HUES64 (cell line): Measurements from ENCODE around the gene USO1. TPM values are rescaled to one million over a fixed set of nuclear protein-coding genes. Genes with fewer than 3 reads are reported as not detected.
A peak's percentile ranks its signal among the peaks of the same experiment; 100 is the strongest.
"Not testable (repeated sequence)": the region's sequence is repeated elsewhere in the genome, so short reads cannot be mapped to it uniquely, and the experiment has no call there.

ENCODE experiments used
- H3K27ac ChIP-seq: 2 replicates; pipeline ENCODE4 v1.7.0; 2013; ENCODE audit warnings: low read depth, low read length, inconsistent platforms
- H3K27me3 ChIP-seq: 2 replicates; pipeline ENCODE4 v1.6.1; 2013; ENCODE audit warnings: mild to moderate bottlenecking, low read length; ENCODE audit not compliant: insufficient read depth
- H3K36me3 ChIP-seq: 2 replicates; pipeline ENCODE4 v1.6.1; 2013; ENCODE audit warnings: mild to moderate bottlenecking, low read length; ENCODE audit not compliant: insufficient read depth
- H3K4me1 ChIP-seq: 2 replicates; pipeline ENCODE4 v1.6.1; 2013; ENCODE audit warnings: mild to moderate bottlenecking, low read length, moderate library complexity; ENCODE audit not compliant: insufficient read depth
- H3K4me3 ChIP-seq: 2 replicates; pipeline ENCODE4 v1.5.1; 2013; ENCODE audit warnings: mild to moderate bottlenecking, low read length, moderate library complexity
- H3K9ac ChIP-seq: 2 replicates; pipeline ENCODE4 v1.6.1; 2013; ENCODE audit warnings: mild to moderate bottlenecking, low read depth, low read length
- H3K9me3 ChIP-seq: 2 replicates; pipeline ENCODE4 v1.6.1; 2013; ENCODE audit warnings: low read depth, low read length; ENCODE audit not compliant: insufficient read depth
- WGBS: fragments of 150-250, 120-280 bp; methylation state at CpG from one replicate; pipeline ENCODE4 v1.1.7; 2013; ENCODE audit warnings: missing lambda C conversion rate; 5-methylcytosine and 5-hydroxymethylcytosine counted together
- polyA plus RNA-seq, 2 experiments: library from polyadenylated mRNA; stranded (reverse); fragments of 50-300 nt; gene quantifications; one replicate each; pipeline ENCODE4 v1.2.3, GENCODE V29; 2013

USO1 gene, protein sequence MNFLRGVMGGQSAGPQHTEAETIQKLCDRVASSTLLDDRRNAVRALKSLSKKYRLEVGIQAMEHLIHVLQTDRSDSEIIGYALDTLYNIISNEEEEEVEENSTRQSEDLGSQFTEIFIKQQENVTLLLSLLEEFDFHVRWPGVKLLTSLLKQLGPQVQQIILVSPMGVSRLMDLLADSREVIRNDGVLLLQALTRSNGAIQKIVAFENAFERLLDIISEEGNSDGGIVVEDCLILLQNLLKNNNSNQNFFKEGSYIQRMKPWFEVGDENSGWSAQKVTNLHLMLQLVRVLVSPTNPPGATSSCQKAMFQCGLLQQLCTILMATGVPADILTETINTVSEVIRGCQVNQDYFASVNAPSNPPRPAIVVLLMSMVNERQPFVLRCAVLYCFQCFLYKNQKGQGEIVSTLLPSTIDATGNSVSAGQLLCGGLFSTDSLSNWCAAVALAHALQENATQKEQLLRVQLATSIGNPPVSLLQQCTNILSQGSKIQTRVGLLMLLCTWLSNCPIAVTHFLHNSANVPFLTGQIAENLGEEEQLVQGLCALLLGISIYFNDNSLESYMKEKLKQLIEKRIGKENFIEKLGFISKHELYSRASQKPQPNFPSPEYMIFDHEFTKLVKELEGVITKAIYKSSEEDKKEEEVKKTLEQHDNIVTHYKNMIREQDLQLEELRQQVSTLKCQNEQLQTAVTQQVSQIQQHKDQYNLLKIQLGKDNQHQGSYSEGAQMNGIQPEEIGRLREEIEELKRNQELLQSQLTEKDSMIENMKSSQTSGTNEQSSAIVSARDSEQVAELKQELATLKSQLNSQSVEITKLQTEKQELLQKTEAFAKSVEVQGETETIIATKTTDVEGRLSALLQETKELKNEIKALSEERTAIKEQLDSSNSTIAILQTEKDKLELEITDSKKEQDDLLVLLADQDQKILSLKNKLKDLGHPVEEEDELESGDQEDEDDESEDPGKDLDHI
- 99.8 TPM for polyA plus RNA-seq (2013, experiment 1 of 2)
- 99.9 TPM for polyA plus RNA-seq (2013, experiment 2 of 2)

DNA sequence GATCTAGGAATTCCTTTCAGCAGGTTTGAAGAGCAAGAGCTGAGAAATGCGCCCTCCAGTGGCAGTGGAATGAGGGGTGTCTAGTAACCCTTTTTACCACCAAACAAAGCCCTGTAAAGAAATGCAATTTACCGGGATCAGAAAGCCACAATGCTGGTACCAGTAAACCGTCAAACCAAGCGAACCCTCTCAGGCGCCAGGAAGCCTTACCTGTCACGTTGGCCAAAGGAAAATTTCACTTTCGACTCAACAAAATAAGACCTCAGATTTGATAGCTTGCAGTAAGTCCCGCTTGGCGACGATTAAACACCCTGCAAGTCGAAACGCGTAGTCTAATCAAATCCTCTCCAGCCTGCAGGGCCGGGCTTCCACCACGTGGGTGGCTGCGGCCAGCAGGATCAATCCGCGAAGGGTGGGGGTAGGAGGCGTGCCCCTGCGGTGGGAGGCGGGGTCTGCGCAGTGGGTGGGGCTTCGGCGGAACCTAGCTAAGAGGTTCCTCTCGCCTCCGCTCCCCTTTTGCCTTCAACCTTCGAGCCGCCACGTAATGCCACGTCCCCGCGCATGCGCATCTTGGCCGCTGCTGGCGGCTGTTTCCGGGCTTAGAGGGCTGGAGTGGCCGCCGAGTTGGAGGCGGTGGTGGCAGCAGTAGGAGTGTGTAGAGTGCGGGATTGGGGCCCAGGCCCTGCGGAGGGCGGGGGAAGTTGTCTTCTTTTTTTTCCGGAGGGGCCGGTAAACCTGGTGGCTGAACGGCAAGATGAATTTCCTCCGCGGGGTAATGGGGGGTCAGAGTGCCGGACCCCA lies at the start of gene USO1:
USO1 (plus strand) TSS at position 512 of the 801 bp plus-strand sequence; CDS start at position 755, 243 bp downstream.
- Histone ChIP-seq H3K4me1 (peaks cover 34% of the 10 kb centered on the region), H3K27me3 (no peaks in the 10 kb centered on the region), H3K27ac (peak within 1 kb of the TSS; percentile 94), H3K36me3 (peaks cover 10% of the 10 kb centered on the region), H3K9ac (peak within 1 kb of the TSS; percentile 93), H3K9me3 (no peaks in the 10 kb centered on the region), H3K4me3 (peak within 1 kb of the TSS; percentile 72)
- under 1% methylated on average over 48 of the region's 48 CpGs for WGBS

- WGBS: 92% methylated on average over 11 of the region's 11 CpGs
- H3K27me3 ChIP-seq: no peaks in the 10 kb centered on the region
- no peak overlapping the region for H3K9ac ChIP-seq
- no peak overlapping the region for H3K4me3 ChIP-seq
- peaks cover 22% of the 10 kb centered on the region for H3K4me1 ChIP-seq
- no peaks in the 10 kb centered on the region for H3K9me3 ChIP-seq
- H3K36me3 ChIP-seq: peaks cover 15% of the 10 kb centered on the region
- no peak overlapping the region for H3K27ac ChIP-seq
Observed at GRCh38 chr4:75675004-75675531, 49.3 kb upstream of the USO1 start.

DNA sequence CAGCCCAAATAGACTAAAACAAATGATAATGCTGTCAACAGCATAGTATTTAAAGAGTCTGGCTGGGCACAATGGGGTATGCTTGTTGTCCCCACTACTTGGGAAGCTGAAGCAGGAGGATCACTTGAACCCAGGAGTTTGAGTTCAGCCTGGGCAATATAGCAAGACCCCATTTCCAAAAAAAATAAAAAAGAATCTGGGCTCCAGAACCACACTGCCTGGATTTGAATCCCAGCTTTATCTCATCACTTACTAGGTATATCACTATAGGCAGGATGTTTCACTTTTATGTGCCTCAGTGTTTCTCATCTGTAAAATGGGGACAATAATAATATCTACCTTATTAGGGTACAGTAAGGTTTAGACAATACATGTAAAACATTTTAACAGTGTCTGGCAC lies 45.9 kb upstream of the USO1 start:
- Histone ChIP-seq H3K9ac (no peak overlapping the region), H3K4me1 (peaks cover 9% of the 10 kb centered on the region), H3K27ac (no peak overlapping the region), H3K36me3 (peaks cover 18% of the 10 kb centered on the region), H3K9me3 (no peaks in the 10 kb centered on the region), H3K4me3 (no peak overlapping the region), H3K27me3 (no peaks in the 10 kb centered on the region)

DNA sequence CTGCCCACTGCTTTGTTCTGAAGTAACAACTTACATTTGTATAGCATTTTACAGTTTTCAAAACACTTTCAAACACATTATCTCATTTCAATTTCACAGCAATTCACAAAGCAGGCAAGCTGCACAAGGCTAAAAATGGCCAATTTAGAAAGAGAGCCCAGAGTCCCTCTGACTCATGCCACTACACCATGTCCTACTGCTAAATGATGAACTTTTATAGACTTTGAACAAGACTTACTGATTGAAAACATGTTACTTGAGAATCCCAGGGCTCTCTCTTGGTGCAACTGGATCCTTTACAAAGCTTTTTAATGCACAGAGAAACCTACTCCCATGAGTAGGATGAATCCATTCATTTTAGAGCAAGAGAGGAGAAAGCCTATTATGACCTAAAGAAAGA lies 45.4 kb upstream of the USO1 start:
- Histone ChIP-seq H3K27me3 (no peaks in the 10 kb centered on the region), H3K9me3 (no peaks in the 10 kb centered on the region), H3K4me3 (no peak overlapping the region), H3K36me3 (peaks cover 18% of the 10 kb centered on the region), H3K27ac (no peak overlapping the region), H3K4me1 (peaks cover 5% of the 10 kb centered on the region), H3K9ac (no peak overlapping the region)

GRCh38 chr4:75679876-75680575 lies 44.4 kb upstream of the USO1 start:
- H3K9ac ChIP-seq: no peak overlapping the region
- peaks cover 18% of the 10 kb centered on the region for H3K36me3 ChIP-seq
- H3K27ac ChIP-seq: no peak overlapping the region
- WGBS: 92% methylated on average over 3 of the region's 3 CpGs
- H3K4me3 ChIP-seq: no peak overlapping the region
- no peaks in the 10 kb centered on the region for H3K9me3 ChIP-seq
- H3K27me3 ChIP-seq: no peaks in the 10 kb centered on the region
- no peaks in the 10 kb centered on the region; the same call in 1 of the 2 replicates for H3K4me1 ChIP-seq

DNA sequence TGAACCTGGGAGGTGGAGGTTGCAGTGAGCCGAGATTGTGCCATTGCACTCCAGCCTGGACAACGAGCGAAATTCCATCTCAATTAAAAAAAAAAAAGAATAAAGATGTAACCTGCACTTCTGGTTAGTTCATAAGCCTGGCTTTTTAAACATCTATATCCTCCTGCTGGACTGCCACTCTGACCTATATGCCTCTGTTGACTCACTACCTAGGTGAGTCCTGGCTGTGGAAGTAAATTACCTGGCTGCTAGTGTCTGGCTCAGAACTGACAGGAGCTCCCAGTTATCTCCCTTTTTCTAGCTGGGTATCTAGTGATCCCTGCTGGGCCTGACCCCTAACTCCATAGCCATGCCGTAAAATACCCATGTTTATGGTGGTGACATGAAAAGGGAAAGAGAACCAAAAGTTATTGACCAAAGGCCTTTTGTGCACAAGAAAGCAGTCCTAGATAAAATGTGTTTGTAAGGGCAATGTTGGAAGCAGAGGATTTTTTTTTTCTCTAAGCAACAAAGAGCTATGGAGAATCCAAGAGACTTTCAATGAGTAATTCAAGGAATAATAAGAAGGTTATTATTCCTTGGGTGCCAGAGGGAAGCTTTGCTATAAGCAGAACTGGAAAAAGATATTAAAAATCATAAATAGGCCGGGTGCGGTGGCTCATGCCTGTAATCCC lies 40.8 kb upstream of the USO1 start:
- Histone ChIP-seq H3K27me3 (no peaks in the 10 kb centered on the region), H3K9me3 (0 out of 2 replicates have a peak, but pooled peaks cover 2% of the 10 kb centered on the region), H3K27ac (peak overlapping the region; percentile 25; the same call in 1 of the 2 replicates), H3K36me3 (peaks cover 30% of the 10 kb centered on the region), H3K9ac (no peak overlapping the region), H3K4me3 (no peak overlapping the region), H3K4me1 (no peaks in the 10 kb centered on the region)
- 95% methylated on average over 6 of the region's 6 CpGs for WGBS

DNA sequence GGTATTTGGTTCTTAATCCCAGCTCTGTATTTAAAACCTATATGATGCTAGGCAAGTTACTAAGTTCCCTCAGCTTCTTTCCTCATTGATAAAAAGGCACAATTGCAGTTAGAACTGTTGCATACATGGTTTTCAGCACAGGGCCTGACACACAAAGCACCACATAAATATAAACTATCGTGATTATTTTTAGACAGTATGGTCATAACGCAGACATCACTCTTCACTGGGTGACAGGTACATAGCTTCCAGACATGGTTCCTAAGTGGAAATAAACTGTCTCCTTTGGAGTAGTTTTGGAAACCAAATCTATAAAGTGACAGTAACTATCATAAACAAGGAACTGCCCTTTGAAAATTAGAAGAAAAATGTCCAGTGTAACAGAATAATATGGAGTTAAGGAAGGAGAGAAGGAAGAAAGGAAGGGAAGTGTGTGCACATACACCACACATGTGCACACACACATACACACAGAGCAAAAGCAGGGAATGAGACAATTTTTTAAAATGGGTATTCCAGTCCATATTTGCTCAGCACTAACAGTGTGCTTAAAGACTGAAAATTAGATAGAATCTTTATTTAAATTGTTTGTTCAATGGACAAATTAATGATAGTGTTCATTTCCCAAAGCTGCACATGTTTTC lies 38.7 kb upstream of the USO1 start:
- Histone ChIP-seq H3K4me3 (no peak overlapping the region), H3K27ac (no peak overlapping the region), H3K27me3 (no peaks in the 10 kb centered on the region), H3K36me3 (peaks cover 23% of the 10 kb centered on the region), H3K9me3 (0 out of 2 replicates have a peak, but pooled peaks cover 2% of the 10 kb centered on the region), H3K4me1 (no peaks in the 10 kb centered on the region), H3K9ac (no peak overlapping the region)
- 100% methylated on average over 2 of the region's 2 CpGs for WGBS

DNA sequence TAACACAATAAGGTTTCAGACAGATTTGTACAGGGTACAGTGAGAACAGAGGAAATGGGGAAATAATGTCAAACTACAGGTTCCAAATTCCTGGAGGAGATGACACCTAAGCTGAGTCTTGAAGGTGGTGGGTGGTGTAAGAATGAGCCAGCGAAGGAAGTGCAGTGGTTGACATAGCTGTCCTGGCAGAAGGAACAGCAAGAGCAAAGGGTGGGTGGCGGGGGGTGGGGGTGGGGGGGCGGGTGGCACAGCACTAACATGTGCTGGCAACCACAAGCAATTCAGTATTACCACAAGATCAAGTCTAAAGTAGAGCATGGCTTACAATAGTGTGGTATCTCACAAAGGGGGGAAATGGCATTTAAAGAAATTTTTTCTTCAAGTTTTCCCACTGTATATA lies 38.0 kb upstream of the USO1 start:
- Histone ChIP-seq H3K9me3 (0 out of 2 replicates have a peak, but pooled peaks cover 2% of the 10 kb centered on the region), H3K4me3 (no peak overlapping the region), H3K36me3 (peaks cover 30% of the 10 kb centered on the region), H3K9ac (no peak overlapping the region), H3K4me1 (no peaks in the 10 kb centered on the region), H3K27me3 (no peaks in the 10 kb centered on the region), H3K27ac (no peak overlapping the region)
- WGBS: 100% methylated on average over 1 of the region's 3 CpGs

DNA sequence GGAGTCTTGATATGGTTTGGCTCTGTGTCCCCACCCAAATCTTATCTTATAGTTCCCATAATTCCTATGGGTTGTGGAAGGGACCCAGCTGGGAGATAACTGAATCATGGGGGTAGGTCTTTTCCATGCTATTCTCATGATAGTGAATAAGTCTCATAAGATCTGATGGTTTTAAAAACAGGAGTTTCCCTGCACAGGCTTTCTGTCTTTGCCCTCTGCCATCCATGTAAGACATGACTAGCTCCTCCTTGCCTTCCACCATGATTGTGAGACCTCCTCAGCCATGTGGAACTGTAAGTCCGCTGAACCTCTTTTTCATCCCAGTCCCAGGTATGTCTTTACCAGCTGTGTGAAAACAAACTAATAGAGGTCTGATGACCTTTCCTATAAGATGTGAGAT lies 37.3 kb upstream of the USO1 start:
- not testable (repeated sequence) for H3K27ac ChIP-seq, H3K9ac ChIP-seq, H3K4me3 ChIP-seq, H3K4me1 ChIP-seq, H3K27me3 ChIP-seq, H3K9me3 ChIP-seq
- peaks cover 38% of the 10 kb centered on the region for H3K36me3 ChIP-seq
- WGBS: 92% methylated on average over 1 of the region's 1 CpG
